Activated CD4-positive, alpha-beta T cell treated with anti-CD3 and anti-CD28 coated beads, Interleukin-2, amount 50 U/mL, for 24 hours (primary cell): ENCODE data around the gene COX7A2.
A peak's percentile ranks its signal among the peaks of the same experiment; 100 is the strongest.

ENCODE experiments used
- DNase-seq, 2 donors: peaks; one replicate each; pipeline ENCODE4 v3.0.0-alpha.2; 2020; ENCODE audit warnings: low read depth in 1 of 2, low spot score in 1 of 2

Gene COX7A2

GRCh38 chr6:75243333-75244062, at the start of gene COX7A2:
TSS of gene COX7A2 (minus strand) at chr6:75243801. CDS start at chr6:75243734, 67 bp downstream.
- peak; percentile 58 to 86 for DNase-seq

- DNase-seq, result no peak
Observed at GRCh38 chr6:75292555-75292954, 49.0 kb upstream of the COX7A2 start.

- no peak for DNase-seq
Observed at GRCh38 chr6:75291744-75292143, 48.1 kb upstream of the COX7A2 start.

GRCh38 chr6:75291331-75291730, 47.7 kb upstream of the COX7A2 start:
- no peak for DNase-seq

- DNase-seq, result no peak
Observed at GRCh38 chr6:75290136-75290945, 46.7 kb upstream of the COX7A2 start.

DNA sequence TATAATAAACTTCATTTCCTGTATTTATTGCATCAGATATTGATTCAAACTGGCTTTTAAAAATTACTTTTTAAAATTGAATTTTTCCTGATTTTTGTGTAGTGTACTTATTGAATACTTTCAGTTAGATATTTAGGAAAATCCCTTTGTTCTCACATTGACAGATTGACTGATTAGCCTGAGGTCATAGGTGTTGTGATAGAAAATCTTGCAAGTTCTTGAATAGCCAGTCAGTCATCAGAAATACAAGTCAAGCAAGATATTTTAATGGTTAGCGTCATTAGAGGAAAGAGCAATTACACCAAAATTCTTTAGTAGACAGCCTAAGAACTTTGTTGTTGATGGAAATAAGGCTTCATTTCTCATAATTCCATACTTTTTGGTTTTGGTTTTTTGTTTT, 44.4 kb upstream of the COX7A2 start:
- no peak for DNase-seq

DNA sequence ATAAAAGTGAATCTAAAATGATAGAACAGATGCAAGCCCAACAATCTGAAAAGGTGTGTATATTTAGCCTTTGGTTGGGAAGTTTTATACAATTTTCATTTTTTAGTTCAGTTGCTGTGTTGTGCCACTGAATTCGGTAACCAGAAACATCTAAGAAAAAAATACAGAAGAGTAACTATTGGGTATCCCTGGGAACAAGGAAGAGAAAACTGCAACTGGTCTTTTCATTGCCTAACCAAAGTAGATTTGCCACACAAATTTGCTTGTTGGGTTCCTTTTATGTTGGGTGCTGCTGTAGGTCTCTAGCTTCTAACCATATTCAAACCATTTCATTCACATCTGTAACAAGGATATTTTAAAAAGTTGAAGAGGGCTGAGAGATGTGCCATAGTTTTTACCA, 43.8 kb upstream of the COX7A2 start:
- no peak for DNase-seq

GRCh38 chr6:75286955-75287354, 43.4 kb upstream of the COX7A2 start:
- DNase-seq, result no peak

- no peak for DNase-seq
Observed at GRCh38 chr6:75285283-75285639, 41.7 kb upstream of the COX7A2 start.

- DNase-seq, result peak; percentile 87 to 97
Observed at GRCh38 chr6:75284632-75285282, 41.2 kb upstream of the COX7A2 start, which contains the start of gene TMEM30A. TSS of gene TMEM30A (minus strand) at chr6:75284792. CDS start at chr6:75284638, 154 bp downstream.

DNA sequence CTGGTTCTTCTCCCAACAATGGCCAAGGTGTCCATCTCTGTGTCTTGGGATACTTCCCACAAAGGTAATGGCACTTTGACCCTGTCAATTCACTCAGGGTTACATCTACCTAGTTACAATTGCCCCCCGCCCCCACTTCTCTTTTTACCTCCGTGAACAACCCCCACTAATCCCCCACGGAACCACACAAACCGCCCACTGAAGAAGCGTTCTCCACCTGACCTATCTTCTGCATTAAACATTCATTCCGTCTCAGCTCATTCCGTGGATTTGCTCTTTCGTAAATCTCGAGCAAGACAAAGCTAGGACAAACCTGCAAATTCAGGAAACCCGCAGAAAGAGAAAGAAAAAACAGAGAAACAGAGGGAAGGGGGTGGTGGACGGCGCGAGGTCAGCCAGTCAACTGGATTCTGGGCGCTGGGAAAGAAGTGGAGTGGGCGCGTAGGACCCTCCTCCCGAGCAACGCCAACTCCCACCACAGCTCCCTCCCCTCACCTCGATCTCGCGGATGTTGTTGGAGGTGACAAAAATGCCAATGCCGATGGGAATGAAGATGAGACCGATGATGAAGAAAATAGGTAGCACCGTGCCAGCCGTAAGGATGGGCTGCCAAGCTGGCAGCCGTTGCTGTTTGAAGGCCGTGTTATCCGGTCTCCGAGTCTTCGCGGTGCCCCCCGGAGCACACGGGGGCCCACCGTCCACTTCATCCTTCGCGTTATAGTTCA, 40.5 kb upstream of the COX7A2 start:
- DNase-seq, result peak in 1 of 2 donors; percentile 3

DNA sequence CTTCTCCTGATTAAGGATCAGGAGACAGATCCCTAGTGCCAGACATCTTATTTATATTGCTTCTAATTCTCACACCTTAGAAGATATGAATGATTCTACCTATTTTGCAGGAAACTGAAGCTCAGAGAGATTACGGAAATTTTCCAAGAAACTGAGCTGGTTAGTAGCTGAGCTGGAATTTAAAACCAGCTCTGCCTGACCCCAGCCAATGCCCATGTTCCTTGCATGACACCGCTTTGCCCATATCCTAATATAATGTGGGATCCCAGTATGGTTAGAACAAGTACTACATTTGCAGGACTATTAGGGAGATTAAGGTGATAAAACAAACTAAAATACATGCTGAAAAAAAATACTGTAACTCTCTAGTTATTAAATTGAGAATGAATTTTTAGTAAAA, 39.1 kb upstream of the COX7A2 start:
- no peak for DNase-seq

DNA sequence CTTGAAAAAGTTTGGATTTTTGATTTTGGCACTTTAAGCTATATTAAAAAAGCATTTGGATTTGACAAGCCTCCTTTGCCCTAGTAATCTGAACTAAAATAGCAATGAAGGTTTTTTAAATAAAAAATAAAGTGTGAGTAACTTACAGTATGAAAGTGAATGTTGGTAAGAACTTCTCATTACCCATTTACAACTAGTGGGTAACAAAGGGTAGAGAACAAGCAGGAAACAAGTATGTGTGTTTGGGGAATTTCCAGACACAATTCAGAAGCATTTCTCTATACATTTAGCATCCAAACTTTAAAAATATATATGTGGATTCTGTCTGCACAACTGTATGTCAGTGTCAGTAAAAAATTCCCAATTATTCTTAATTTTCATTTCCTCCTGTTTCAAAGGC, 38.1 kb upstream of the COX7A2 start:
- no peak for DNase-seq

DNA sequence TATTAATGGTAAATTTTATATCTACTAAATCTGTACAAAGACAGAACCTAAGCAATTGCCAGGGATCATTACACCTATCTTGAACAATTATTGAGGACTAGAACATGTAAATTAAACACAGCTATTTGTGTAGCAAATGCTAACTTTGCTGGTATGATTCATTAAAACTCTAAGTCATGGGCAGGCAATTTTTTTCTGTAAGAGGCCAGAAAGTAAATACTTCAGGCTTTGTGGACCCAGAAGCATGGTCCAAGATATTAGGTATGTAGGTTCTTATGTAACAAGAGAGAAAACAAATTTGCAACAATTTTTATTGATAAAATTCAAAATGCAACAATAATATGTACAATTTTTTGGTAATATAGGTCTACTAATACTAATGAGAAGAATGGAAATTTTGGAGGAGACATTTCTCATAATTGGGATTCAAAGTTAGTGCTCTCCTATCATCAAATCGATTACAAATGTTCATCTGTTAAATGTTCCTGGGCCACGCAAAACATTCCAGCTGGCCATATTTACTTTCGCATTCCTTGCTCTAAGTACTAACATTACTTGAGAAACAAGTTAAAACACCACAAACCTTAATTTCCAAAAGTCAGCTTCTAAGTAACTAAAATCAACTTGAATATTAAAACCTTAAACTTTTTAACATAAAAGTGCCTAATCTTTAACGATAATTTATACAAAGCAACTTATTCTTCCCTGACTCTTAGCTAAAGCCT, 36.7 kb upstream of the COX7A2 start:
- no peak for DNase-seq

DNA sequence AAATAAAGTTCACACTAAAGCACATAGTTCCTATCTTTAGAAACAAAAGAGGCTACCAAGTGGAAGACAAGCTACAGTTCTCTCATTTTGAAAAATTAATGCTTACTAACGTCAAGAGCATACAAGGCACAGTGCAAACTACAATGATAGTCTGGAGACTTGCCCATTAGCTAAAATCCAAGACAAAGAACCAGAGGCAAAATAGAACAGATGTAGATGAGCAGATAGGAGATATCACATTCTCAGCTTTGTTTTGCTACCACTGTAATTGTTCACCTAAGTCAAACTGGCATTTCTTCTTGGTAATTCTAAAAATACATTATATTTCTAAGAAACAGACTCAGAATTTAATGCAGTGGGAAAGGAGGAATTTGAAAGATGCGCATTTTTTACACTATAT, 35.8 kb upstream of the COX7A2 start:
- DNase-seq, result no peak

DNA sequence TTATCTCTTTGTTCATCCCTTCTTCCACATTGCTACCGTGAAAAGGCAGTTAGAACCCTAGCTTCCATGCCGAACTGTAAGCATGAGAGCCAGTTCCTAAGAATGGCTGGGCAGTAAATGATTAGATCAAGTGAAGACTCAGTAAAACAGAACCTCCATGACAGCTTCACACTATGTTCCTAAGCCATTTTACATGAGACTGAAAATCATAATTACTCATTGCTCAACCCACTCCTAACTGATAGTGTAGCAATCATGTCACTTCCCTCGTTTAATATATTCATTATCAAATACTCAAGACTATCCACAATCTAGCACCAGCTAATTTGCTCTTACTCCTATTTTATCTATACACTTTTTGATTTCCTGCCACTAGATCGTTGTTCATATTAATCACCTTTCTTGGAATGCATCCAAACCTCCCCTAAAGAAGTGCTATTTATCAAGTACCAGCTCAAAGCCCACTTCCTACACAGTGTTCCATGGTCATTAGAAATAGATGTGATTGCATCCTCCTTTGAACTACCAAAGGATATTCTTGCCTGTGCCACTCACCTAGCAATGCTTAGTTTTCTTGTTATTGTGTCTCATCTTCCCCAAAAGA, 35.0 kb upstream of the COX7A2 start:
- DNase-seq, result no peak

- no peak for DNase-seq
Observed at GRCh38 chr6:75275067-75275466, 31.5 kb upstream of the COX7A2 start.

GRCh38 chr6:75273009-75273408, 29.4 kb upstream of the COX7A2 start:
- no peak for DNase-seq

DNA sequence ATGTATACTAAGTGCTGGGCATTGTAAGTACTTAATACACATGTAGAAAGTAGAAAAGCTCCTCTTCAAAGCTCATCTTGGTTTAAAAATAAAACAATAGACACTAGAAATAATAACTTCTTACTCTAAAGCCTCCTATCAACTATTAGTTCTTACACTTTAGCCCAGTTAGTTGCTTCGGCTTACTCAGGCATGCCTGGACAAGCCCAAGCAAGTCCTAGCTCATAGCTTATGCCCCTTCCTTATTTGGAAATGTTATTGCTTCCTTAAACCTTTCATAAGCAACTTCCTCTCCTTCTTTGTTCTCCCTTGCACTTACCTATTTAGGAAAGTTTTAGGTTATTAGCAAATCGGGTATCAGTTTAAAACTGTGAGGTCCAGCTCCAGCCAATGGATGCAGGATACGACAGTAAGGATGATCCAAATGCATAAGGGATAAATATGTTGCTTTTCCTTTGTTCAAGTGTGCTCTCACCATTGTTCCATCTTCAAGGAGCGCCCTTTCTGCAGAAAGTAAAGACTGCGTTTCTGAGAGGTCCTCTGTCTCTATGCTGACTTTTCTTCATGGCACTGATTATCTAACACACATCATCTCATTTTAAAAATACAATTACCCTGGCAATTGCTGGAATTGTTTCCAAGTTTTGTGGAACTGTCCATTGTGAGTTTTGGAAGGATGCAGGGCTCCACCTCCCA, 28.7 kb upstream of the COX7A2 start:
- no peak for DNase-seq

DNA sequence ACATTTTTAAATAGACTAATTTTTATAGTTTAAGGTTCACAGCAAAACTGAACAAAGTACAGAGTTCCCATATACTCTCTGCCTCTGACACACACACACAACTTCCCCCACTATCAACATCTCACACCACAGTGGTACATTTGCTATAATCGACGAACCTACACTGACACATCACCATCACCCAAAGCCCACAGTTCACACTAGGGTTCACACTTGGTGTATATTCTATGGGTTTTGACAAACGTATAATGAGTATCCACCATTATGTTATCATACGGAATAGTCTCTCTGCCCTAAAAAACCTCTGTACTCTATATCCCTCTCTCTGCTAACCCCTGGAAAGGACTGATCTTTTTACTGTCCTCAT, 25.4 kb upstream of the COX7A2 start:
- DNase-seq, result no peak
